IPS-15b (cell line): ENCODE results near the gene KLHL33.

ENCODE experiments used
- H3K27me3 ChIP-seq: one replicate; pipeline ENCODE4 v1.6.1; 2013; ENCODE audit warnings: low read length; ENCODE audit not compliant: control insufficient read depth, insufficient read depth
- H3K36me3 ChIP-seq: one replicate; pipeline ENCODE4 v1.6.1; 2013; ENCODE audit warnings: low read length; ENCODE audit not compliant: control insufficient read depth, insufficient read depth
- H3K4me1 ChIP-seq: one replicate; pipeline ENCODE4 v1.6.1; 2013; ENCODE audit warnings: mild to moderate bottlenecking, low read length; ENCODE audit not compliant: control insufficient read depth, insufficient read depth
- H3K4me3 ChIP-seq: one replicate; pipeline ENCODE4 v1.5.1; 2013; ENCODE audit warnings: low read depth, low read length
- H3K9ac ChIP-seq: one replicate; pipeline ENCODE4 v1.6.1; 2013; ENCODE audit warnings: low read depth, mild to moderate bottlenecking, low read length
- H3K9me3 ChIP-seq: one replicate; pipeline ENCODE4 v1.6.1; 2013; ENCODE audit warnings: mild to moderate bottlenecking, low read length; ENCODE audit not compliant: control insufficient read depth, insufficient read depth

Gene KLHL33

DNA sequence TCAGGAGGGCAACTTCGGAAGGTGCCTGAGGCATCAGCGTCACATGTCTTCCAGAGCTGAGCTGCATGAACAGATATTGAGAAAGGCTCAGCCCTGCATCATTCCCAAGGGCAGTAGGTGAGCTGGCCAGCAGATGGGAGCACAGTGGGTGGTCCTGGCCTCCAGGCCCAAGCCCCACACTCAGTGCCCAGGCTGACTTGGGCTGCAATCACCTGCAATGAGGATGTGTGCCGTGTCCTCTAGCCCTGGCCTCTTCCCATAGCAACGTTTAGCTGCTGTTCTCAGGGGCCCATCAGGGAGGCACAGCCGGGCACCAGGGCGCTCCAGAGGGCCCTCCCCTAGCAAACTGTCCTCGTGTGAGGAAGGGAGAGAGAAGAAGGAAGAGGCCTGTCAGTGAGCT, 54.6 kb downstream of the KLHL33 start:
- Histone ChIP-seq H3K4me1 (no peaks in the 10 kb centered on the region), H3K36me3 (peaks cover 69% of the 10 kb centered on the region), H3K9ac (no peak overlapping the region), H3K9me3 (no peaks in the 10 kb centered on the region), H3K27me3 (no peaks in the 10 kb centered on the region), H3K4me3 (no peak overlapping the region)

DNA sequence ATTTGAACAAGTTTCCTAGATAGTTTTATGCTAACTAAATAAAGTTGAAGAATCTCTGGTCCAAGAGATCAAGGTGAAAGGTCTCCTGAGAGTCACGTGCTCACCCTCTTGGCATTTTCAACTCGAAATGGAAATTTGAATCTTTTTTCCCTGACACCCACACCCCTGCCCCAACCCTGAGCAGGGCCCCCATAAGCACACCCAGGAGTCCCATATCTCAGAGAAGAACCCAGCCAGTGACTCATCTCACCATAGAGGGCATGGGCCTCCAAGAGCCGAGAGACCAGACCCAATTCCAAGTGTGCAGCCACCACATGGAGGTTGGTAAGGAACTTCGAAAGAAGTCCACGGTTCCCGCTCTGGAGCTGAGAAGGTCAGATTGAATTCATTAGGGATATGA, 55.3 kb downstream of the KLHL33 start:
- Histone ChIP-seq H3K27me3 (no peaks in the 10 kb centered on the region), H3K9me3 (no peaks in the 10 kb centered on the region), H3K4me3 (no peak overlapping the region), H3K9ac (no peak overlapping the region), H3K36me3 (peaks cover 68% of the 10 kb centered on the region), H3K4me1 (no peaks in the 10 kb centered on the region)

DNA sequence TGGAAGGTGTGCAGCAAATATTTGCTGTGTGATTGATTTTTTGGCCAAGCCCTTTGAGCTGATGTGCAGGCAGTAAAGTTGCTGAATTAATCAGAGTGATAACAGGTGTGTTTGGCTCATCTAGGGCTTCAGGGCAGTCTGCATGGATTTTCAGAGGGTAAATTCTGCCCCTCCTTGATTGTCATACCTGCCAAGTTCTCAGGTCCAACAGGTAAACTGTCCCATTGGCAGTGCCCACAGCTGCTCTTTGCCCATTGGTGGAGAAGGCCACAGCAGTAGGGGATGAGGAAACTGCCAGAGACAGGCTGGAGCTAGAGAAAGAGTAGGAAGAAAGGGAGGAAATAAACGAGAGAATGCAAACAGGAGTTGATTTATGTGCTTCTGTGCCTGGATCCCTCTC, 56.2 kb downstream of the KLHL33 start:
- no peaks in the 10 kb centered on the region for H3K9me3 ChIP-seq
- peaks cover 63% of the 10 kb centered on the region for H3K36me3 ChIP-seq
- H3K4me3 ChIP-seq, result no peak overlapping the region
- no peaks in the 10 kb centered on the region for H3K4me1 ChIP-seq
- no peaks in the 10 kb centered on the region for H3K27me3 ChIP-seq
- H3K9ac ChIP-seq, result no peak overlapping the region

DNA sequence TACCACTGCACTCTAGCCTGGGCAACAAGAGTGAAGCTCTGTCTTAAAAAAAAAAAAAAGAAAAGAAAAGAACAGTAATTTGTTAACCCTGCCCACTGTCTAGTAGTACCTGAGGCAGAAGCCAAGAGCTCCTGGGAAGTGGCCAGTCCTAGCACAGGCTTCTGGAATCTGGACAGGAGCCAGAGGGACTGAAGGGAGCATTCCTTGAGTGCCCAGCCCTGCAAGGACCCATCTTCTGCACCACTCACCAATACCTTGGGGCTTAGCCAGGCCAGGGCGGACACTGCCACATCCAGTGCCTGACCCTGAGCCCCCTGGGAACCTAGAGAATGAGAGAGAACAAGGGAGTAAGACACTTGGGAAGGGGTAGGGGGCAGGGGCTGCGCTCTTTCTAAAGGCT, 58.8 kb downstream of the KLHL33 start:
- H3K36me3 ChIP-seq, result peaks cover 49% of the 10 kb centered on the region
- H3K9me3 ChIP-seq, result no peaks in the 10 kb centered on the region
- no peaks in the 10 kb centered on the region for H3K4me1 ChIP-seq
- H3K4me3 ChIP-seq, result no peak overlapping the region
- no peaks in the 10 kb centered on the region for H3K27me3 ChIP-seq
- H3K9ac ChIP-seq, result no peak overlapping the region

DNA sequence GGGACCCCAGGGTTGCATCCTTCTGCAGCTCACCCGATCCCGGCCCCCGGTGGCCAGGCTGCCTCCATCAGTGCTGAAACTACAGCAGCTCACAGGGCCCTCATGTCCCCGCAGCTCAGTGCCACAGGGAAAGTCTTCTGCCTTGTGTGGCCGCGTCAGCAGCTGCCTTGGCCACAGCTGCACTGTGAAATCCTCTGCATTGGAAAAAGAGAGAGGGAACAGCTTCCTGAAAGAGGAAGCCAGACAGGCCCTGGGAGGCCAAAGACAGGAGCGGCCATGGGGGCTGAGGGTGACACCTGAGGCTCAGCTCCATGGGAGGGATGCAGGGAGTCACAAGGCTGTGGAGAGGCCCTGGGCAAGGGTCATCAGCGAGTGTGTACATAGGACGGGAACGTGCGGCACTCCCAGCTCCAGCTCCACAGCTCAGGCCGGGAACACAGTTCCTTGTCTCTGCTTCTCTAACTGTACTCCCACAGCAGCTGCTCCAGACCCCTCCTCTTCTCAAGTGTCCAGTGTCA, 59.8 kb downstream of the KLHL33 start:
- no peak overlapping the region for H3K4me3 ChIP-seq
- H3K27me3 ChIP-seq, result no peaks in the 10 kb centered on the region
- H3K9me3 ChIP-seq, result no peaks in the 10 kb centered on the region
- no peak overlapping the region for H3K9ac ChIP-seq
- H3K4me1 ChIP-seq, result no peaks in the 10 kb centered on the region
- H3K36me3 ChIP-seq, result peaks cover 40% of the 10 kb centered on the region
